ENCODE measurements around the gene ABCC5.

ABCC5 gene

DNA sequence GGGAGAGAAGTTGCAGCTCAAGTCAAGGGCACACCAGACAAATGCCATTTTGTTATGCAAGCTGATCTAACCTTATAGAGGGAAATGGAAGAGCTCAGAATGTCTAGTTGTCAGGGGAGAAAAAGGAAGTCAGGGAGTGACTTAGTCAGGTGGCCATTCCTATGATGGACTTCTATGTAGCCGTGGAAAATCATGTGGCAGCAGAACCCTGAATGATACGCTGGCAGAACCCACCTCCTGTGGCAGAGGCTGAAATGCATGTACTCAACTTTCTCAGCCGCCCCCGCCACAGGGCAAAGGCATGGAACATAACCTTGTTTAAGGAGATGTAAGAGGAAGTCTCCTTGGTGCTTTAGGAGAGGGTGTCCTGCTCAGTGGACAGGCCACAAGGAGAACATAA is 95.3 kb downstream of the ABCC5 start:
- DNase-seq (ENCODE audit: low read depth, low spot score): no peak

DNA sequence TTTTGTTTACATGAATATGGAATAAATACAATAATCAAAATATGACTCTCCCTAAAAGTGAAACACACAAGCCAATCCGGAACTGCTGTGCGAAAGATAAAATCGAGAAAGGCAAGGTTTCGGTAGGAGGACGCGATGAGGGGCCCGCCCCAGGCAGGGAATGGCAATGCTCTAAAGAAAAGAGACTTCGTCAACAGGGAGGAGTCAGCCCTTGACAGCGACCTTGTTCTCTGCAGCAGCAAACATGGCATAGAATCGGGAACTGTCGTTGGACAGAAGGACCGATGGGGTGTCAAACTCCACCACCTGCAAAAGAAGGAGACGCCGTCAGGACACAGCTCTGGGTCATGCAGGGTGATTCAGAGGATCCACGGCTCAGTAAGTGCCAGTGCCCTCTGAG is 96.6 kb downstream of the ABCC5 start:
- DNase-seq (ENCODE audit: low read depth, low spot score): no peak

DNA sequence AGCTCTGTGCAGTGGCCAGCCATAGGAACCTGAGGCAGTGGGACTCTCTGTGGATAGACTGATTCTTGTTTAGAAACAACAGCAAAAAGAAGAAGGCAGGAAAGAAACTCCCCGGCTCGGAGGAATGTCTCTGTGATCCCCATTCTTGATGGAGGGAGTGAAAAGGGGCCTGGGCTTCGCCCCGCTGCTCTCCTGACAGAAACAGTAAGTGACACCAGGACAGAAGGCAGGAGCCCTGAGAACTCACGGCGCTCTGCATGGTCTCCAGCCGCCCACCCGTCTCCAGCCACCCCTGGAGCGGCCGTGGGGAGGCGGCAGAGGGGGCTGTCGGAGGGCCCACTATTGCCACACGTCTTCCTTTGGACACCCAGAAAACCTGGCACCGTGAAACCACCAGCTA is 97.3 kb downstream of the ABCC5 start:
- no peak for DNase-seq (ENCODE audit: low read depth, low spot score)

DNA sequence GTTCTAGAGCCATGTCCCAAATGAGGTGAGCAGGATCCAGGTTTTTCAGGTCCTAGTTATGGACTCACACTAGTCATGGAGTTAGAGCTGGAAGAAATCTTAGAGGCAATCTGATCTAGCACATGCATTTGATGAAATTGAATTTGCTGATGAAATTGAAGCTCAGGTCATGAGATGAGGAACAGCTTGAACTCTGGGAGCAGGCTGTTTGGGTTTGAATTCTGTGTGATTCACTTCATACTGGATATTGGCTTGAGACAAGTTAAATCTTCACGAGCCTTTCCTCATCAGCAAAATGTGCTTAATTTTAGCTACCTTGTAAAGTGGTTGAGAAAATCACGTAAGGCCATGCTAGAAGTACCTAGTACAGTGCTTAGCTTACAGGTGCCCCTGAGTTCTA is 99.5 kb downstream of the ABCC5 start:
- no peak for DNase-seq (ENCODE audit: low read depth, low spot score)

DNA sequence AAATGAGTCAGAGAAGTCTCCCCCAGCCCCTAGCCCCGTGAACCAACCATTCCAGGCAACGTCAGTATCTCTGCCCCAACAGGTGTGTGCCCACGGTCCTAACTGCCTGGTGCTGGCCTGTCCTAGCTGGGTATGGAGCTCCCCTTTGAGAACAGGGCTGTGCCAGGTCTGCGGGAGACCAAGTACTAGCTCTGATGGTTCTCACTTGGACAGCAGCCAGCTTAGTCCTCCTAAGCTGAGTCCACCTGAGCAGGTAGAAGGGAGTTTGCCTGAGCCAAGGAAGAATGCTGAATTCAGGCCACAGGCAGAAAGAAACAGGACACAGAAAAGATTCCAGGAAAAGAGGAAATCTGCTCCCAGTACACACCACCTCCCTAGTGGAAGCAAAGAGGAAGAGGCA is 99.9 kb downstream of the ABCC5 start:
- no peak for DNase-seq (ENCODE audit: low read depth, low spot score)

DNA sequence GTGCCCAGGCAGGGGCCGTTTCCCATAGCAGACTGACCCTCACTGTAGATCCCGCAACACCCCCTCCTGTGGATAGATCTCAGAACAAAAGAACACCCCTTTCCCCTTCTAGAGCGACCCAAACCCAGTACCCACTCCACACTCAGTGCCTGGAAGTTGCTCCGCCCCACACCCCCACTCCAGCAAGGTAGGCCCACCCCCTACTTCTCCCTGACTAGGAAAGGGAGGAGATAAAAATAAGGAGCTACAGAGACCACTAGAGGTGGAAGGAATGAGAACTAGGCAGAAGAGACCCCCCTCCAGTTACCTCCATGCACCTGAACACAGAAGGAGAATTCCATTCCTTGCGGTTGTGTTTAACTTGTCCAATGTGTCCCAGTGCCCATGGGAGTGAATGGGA is 102.8 kb downstream of the ABCC5 start:
- no peak for DNase-seq (ENCODE audit: low read depth, low spot score)

DNA sequence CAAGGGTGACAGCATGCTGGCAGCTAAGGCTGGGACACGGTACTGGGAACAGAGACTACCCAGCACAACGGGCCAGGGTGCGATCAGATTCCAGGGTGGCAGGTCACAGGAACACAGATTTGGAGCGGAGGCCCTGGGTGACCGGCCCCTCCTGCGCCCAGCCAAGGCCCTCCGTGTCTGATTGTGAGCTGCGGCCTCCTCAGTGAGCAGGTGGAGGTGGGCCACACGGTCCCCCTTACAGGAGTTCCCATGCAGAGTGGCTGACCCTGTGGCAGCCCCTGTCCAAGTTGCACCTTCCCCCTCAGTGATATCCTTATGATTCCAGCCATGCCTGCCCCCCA is 104.1 kb downstream of the ABCC5 start:
- no peak for DNase-seq (ENCODE audit: low read depth, low spot score)

DNA sequence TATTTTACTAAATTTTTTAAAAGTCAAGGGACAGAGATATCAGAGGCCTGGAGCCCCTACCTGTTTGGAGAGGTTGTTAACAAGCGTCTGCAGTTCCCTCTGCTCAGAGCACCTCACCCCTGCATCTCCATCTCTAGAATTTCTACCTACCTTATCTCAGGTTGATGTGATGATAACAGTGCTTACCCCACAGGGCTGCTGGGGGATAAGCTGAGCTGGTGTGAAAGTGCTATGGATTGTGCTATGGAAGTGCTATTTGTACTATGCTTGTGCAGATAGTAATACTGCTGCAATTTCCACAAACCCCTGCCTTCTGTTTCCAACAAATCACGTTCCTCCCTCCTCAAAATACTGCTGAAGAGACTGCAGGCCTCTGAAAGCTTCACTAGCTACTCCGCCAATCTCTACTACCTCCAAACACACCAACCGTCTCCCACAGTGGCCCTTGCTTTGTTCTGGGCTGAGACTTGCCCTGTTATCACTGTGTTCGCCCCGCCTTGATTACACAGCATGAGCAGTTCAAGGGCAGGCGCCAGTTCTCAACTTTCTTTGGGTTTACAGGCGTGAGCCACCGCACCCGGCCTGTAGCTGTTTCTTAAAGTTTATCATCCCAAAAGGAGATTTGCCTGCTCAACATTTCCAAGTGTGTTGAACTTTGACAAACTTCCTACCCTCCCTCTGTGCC is 104.6 kb downstream of the ABCC5 start:
- no peak for DNase-seq (ENCODE audit: low read depth, low spot score)

DNA sequence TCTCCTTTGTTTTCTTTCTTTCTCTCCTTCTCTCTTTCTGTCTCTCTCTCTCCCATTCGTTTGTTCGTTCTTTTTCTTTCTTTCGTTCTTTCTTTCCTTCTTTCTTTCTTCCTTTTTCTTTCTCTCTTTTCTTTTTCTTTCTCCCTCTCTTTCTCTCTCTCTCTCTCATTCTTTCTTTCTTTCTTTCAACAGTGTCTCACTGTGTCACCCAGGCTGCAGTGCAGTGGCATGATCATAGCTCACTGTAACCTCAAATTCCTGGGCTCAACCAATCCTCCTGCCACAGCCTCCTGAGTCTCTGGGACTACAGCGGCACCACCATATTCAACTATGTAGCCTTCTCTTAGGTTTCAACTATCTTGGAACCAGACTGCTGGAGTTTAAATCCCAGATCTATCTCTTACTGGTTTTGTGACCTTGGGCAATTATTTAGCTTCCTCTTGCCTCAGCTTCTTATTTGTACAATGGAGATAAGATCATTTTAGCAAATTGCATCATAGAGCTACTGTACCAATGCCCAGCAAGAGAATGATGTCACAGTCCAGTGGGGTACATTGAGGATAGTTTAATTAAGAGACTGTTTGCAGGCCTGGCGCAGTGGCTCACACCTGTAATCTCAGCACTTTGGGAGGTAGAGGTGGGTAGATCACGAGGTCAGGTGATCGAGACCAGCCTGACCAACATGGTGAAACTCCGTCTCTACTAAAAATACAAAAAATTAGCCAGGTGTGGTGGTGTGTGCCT is 105.7 kb downstream of the ABCC5 start:
- DNase-seq (ENCODE audit: low read depth, low spot score): no peak

DNA sequence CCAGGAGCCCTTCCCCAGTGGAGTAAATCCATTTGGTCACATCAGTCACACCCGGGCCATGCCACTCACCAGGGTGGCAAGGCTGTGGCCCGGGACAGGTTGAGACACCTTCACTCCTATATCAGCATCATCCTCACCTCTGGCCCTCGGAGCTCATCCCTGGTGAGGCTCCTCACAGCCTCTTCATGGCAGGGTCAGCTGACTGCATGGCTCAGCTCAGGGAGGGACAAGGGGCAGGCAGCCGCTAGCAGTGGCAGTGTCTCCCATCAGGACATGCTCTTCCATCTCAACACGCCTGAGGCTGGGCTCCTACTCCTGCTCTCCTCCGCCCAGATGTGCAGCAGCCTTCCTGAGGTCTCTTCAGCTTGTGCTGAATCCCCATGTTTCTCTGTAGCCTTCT is 106.6 kb downstream of the ABCC5 start:
- no peak for DNase-seq (ENCODE audit: low read depth, low spot score)

DNA sequence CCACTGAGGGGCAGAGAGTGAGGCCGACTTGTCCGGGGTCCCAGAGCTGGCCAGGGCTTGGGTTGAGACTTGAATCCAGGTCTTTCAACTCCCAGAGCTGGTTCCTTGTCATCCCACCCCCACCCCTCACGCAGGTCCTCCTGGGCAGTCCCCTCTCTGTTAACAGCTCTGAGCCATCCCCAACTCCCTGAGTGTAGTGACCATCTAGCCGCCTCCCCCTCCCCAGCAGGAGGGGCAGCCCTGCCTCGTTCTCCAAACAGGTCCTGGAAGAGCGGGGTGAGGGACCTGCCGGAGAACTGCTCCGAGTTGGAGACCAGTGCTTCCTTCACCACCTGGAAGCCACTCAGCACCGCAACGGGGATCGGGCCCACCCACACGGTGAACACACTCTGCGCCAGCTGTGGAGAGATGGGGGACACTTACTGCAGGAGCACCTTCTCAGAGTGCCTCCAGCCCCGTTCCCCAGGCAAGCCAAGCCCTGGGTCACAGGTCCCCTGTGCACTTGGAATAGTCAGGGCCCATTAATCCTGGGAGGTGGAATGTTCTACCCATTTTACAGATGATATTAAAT is 108.6 kb downstream of the ABCC5 start:
- no peak for DNase-seq (ENCODE audit: low read depth, low spot score)

DNA sequence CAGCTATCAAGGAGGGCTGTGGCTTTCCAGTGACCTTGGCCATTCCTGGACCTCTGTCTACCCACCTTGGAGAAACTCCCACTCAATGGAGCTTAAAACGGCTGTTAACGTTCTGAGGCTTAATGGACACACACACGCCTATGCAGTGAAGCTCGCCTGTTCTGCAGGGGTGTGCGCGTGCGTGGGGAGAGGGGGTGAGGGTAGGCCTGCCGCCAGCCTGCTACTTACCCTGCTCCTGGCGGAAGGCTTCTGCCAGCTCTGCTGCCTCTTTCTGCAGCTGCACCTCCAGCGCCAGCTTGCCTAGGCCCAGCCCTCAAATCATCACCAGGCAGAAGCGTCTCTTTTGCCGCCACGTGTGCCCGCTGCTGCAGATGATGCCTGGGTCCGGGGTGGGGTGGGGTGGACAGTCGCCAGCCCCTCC is 109.8 kb downstream of the ABCC5 start:
- DNase-seq (ENCODE audit: low read depth, low spot score): no peak

DNA sequence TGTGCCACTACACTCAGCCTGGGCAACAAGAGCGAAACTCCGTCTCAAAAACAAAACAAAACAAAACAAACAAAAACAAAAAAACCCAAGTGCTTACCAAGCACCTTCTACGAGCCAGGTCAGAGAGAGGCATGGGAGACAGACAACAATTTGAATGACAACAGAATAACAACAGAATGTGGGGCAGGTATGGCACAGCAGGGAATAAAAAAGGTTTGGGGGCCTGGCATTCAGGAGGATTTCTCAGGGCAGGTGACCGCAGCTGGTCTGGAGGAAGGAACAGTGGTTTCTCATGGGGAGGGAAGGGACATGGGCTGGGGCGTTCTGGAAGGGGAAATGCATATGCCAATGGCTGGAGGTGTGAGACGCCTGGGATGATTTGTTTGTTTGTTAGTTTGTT is 110.5 kb downstream of the ABCC5 start:
- no peak for DNase-seq (ENCODE audit: low read depth, low spot score)

DNA sequence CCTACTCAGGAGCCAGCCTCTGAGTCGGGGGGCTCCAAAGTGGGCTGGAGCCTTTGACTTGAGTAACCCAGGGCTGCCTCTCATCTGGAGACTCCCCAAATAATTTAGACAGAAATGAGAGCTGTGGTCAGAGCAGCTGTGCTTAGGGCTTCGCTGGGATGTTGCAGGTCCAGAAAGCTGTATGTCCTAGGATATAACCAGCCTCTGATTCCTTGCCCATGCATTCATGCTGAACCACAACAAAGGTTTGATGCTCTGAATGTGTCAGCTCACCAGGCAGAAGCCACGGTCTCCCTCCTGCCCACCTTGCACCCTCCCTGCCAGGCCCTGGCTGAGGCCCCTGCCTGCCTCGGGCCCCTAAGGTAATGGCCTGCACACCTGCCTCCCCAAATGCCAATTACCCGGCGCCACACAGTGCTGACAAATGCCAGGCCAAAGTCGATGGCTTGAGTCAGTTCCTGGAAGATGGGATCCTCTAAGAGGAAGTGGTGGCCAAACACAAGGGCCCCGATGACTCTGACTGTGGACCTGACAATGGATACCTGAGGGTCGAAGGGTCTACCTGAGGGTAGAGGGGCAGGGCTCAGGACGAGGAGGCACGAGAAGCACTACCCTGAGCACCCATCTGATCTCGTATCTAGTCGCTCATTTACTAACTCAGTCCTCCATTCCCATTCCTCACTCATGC is 111.3 kb downstream of the ABCC5 start:
- no peak for DNase-seq (ENCODE audit: low read depth, low spot score)

DNA sequence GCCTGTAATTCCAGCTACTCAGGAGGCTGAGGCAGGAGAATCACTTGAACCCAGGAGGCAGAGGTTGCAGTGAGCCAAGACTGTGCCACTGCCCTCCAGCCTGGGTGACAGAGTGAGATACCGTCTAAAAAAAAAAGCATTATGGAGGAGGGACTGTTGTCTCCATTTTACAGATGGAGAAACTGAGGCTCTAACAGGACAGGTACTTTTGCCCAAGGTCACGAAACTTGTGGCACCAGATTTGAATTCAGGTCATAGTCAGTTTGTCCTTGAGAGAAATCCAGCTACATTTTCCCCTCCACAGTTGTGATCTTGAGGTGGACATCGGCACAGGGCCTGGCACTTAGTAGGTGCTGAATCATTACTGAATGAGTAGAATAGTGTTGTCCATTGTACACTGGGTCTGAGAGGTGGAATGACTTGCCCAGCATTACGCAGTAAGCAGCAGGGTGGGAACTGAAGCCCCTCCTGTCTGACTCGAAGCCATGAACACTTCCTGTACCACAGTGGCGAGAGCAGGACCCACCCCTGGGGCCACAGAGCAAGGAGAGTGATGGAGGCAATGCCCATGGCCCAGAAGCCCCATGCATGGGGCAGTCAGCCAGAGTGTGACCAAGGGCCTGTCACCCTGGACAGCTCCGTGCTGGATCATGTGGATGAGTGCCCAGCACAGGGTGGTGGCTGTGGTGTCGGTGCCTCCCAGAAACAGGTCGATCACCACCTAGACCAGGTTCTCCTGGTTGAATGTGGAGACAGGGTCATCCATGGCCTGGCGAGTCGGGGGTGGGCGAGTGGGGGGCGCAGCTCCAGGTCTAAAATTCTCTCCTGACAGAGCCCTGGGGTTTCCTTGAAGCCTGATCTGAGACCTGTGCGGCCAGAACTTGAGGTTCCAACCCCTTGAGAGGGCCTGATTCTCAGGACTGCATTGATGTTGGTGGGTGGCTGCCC is 112.6 kb downstream of the ABCC5 start:
- DNase-seq (ENCODE audit: low read depth, low spot score): no peak

DNA sequence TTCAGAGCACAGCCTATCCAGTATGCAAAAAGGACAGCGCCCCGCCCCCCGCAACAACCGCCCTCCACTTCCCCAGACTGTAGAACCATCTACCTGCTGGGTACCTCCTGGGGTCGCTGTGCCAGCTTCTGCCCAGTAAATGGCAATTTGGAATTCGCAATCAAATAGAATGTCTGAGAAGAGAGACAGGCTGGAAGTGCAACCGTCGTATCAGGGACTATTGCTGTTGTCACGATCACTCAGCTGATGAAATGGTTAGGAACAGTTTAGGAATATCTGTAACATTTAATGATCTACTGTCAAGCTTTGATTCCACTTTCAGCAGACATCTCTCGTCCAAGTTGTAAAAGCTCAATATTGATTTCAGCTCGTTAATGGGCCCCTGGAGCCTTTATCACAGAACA is 119.7 kb downstream of the ABCC5 start:
- DNase-seq (ENCODE audit: low read depth, low spot score): no peak

DNA sequence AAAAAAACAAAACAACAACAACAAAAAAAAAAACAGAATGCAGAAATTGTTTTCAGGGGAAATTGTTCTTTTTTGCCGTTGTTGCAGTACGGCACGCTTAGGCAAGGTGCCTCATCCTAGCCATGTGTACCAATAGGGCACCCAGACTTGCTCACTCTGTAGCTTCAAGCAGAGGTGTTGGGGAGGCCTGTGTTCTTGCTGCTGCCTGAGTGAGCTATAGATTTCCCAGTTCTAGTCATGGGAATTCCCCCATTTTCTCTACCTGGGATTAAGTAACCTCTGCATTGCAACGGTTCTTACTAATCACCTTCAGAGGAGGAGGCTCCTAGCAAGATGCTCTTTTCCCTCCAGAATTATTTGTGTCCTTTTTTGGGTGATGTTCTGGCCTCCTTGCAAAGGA is 120.1 kb downstream of the ABCC5 start:
- no peak for DNase-seq (ENCODE audit: low read depth, low spot score)

DNA sequence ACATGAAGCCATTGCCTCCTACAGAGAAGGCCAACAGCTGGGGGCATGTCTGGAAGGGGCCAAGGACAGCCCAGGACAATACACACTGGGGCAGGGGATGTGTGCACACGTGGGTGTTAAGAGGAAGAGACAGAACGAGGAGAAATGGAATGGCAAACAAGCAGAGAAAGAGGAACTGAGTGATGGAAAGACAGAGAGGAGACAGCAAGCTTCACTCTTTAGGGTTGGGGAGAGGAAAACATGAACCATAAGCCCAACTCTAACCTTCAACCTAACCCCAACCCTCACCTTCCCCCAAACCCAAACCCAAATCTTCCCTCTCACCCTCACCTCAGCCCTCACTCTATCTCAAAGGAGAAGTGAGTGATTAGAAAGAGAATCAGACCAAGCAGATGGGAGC is 121.1 kb downstream of the ABCC5 start:
- no peak for DNase-seq (ENCODE audit: low read depth, low spot score)

DNA sequence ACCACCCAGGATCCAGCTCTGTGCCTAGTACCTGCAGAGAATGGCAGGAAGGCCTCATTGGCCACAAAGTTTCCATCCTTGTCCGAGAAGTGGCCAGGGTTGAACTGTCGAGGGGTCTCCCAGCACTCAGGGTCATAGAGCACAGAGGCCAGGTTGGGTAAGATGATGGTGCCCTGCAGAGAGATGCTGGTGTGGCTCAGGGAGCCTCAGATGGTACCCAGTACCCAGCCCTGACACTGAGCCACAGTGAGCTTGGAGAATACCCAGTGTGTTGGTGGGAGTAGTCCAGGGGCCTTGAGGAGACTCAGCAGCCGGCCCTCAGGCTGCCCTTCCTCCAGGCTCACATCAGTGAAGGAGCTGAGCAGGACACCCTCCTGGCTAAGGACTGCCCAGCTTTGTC is 121.5 kb downstream of the ABCC5 start:
- no peak for DNase-seq (ENCODE audit: low read depth, low spot score)

DNA sequence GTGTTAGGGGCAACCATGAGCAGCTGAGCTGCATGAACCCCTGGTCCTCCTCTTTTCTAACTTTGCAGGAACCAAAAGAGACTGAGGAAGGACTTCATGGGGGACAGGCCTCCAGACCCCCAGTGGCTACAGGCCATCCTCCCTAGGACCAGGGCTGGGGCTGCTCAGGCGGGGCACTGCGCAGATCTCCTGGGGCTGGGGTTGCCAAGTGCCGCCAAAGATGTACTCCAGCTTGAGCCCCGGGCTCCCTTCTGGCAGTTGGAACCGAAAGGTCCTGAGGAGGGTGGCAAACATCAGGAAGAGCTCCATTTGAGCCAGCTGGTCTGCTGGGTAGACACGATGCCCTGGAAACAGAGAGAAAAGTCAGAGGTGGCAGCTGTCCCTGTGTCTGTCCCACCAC is 121.9 kb downstream of the ABCC5 start:
- DNase-seq (ENCODE audit: low read depth, low spot score): no peak

DNA sequence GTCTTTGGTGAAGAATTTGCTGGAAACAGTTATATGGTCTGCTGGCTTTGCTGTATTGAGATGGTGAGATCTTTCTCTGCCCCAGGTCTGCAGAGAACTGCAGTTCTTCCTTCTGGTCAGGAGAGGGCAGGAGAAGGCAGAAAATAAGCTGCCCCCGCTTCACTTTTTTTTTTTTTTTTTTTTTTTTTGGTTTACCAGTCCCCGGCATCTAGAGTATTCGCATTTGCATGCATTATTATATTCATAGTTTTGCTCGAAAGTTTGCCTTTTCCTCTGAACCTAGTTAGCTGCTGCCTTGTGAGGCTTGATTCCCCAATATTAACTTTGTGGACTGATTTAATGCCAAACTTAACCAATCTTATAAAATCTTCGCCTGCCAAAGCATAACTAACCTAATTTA is 122.4 kb downstream of the ABCC5 start:
- DNase-seq (ENCODE audit: low read depth, low spot score): no peak

Data from activated naive CD8-positive, alpha-beta T cell treated with anti-CD3 and anti-CD28 coated beads, Interleukin-2, amount 50 U/mL, for 16 hours (primary cell).